ENCODE measurements around the gene BEAN1. TPM values are rescaled to one million over a fixed set of nuclear protein-coding genes. Genes with fewer than 3 reads are reported as not detected.

BEAN1 gene
- total RNA-seq, 1 experiment from 2014 or later: 0.24 TPM

- Histone ChIP-seq H3K56ac (ENCODE audit: insufficient read length, low read depth, low read length) (no peak overlapping the region), H4K20me1 (ENCODE audit: control insufficient read depth, insufficient read depth, insufficient read length) (no peaks in the 10 kb centered on the region), H3K4me2 (ENCODE audit: insufficient read depth, insufficient read length, low read length) (no peak overlapping the region), H3K79me2 (ENCODE audit: insufficient read depth, low read length) (no peaks in the 10 kb centered on the region), H2BK12ac (ENCODE audit: insufficient read length, low read depth, low read length) (no peak overlapping the region), H2BK5ac (ENCODE audit: insufficient read length, low read length) (no peak overlapping the region), H2AK5ac (ENCODE audit: insufficient read length, low read length) (no peak overlapping the region), H3K9me3 (ENCODE audit: control insufficient read depth, low read depth, low read length) (no peaks in the 10 kb centered on the region), H2BK120ac (ENCODE audit: low read depth, low read length, poor library complexity, severe bottlenecking) (no peak overlapping the region), H4K91ac (ENCODE audit: insufficient read length, low read depth, low read length) (no peak overlapping the region), H4K8ac (replicated peaks; ENCODE audit: insufficient read length, low read depth, low read length) (no peak overlapping the region), H3K27ac (ENCODE audit: insufficient read length, low read depth, low read length) (no peak overlapping the region), H3K79me1 (ENCODE audit: insufficient read depth, low read depth, low read length, poor library complexity, severe bottlenecking) (no peaks in the 10 kb centered on the region), H3K23ac (ENCODE audit: insufficient read length, low read depth, low read length) (no peak overlapping the region), H3K27me3 (ENCODE audit: insufficient read depth, low read length) (no peaks in the 10 kb centered on the region), H3K4ac (ENCODE audit: low read depth, low read length) (no peak overlapping the region), H2AFZ (ENCODE audit: low read length) (no peak overlapping the region), H3K9ac (ENCODE audit: extremely low read depth, insufficient read length, low read length) (no peak overlapping the region), H3K23me2 (ENCODE audit: insufficient read length, low read depth, low read length, poor library complexity, severe bottlenecking) (no peaks in the 10 kb centered on the region), H3K4me1 (ENCODE audit: insufficient read depth, low read length) (no peaks in the 10 kb centered on the region), H3K14ac (ENCODE audit: insufficient read depth, low read length) (no peak overlapping the region), H4K5ac (ENCODE audit: insufficient read length, low read depth, low read length) (no peak overlapping the region), H2BK15ac (ENCODE audit: low read depth, low read length) (no peak overlapping the region), H2BK20ac (ENCODE audit: low read depth, low read length, poor library complexity, severe bottlenecking) (no peak overlapping the region), H3K18ac (ENCODE audit: insufficient read length, low read depth, low read length) (no peak overlapping the region), H3T11ph (ENCODE audit: low read length) (no peak overlapping the region)
- Mint-ChIP-seq H3K27me3 (ENCODE audit: low read depth) (no peaks in the 10 kb centered on the region; the same call in none of the 2 replicates), H3K27ac (no peak overlapping the region), H3K4me1 (peaks cover 11 to 15% of the 10 kb centered on the region in 2 experiments), H3K36me3 (ENCODE audit: insufficient read depth in 1 of 3, low read depth in 3 of 3) (peaks cover 0 to 10% (median 0%) of the 10 kb centered on the region in 3 experiments; a peak in 2 of 7 replicates), H3K4me3 (no peak overlapping the region), H3K9me3 (peaks cover 5 to 6% of the 10 kb centered on the region in 2 experiments; a peak in 4 of 5 replicates)
- WGBS (ENCODE audit: extremely low coverage, insufficient read length, low lambda C conversion rate): no CpG with 5 or more reads among the region's 12 CpGs
- no peak for TF ChIP-seq CTCF (conservative IDR thresholded peaks at IDR 0.05)
- DNase-seq: peak; percentile 22
Observed at GRCh38 chr16:66486199-66486772, 59.2 kb downstream of the BEAN1 start.
